Measurements from ENCODE around the gene SKIC8.

- TF ChIP-seq CTCF (conservative IDR thresholded peaks at IDR 0.05; ENCODE audit: low read length) (no peak), EZH2phosphoT487 (IDR thresholded peaks at IDR 0.05; ENCODE audit: borderline replicate concordance, low read depth, low read length) (no peak)
Measured at GRCh38 chr15:78347586-78348543, 48.5 kb upstream of the SKIC8 start.

Measured in OCI-LY7 (cell line).